Mesothelial cell of epicardium (in vitro differentiated cells): Measurements from ENCODE around the gene GCNT3. TPM values are rescaled to one million over a fixed set of nuclear protein-coding genes. Genes with fewer than 3 reads are reported as not detected.

Experiments used
- DNase-seq, 2 experiments: peaks; one replicate each; pipeline ENCODE4 v3.0.0; 2021; ENCODE audit warnings: low spot score in 2 of 2; ENCODE audit not compliant: unreplicated experiment in 2 of 2
- H3K27ac Mint-ChIP-seq: 2 replicates; pipeline ENCODE4 v1.8.0; 2021; ENCODE audit warnings: mixed read lengths
- H3K27me3 Mint-ChIP-seq: 2 replicates; pipeline ENCODE4 v1.8.0; 2021; ENCODE audit warnings: low read depth, mixed read lengths
- H3K36me3 Mint-ChIP-seq: 2 replicates; pipeline ENCODE4 v1.8.0; 2021; ENCODE audit warnings: mixed read lengths
- H3K4me1 Mint-ChIP-seq: 2 replicates; pipeline ENCODE4 v1.8.0; 2021; ENCODE audit warnings: mixed read lengths
- H3K4me3 Mint-ChIP-seq: 2 replicates; pipeline ENCODE4 v1.8.0; 2021; ENCODE audit warnings: mild to moderate bottlenecking, moderate library complexity, mixed read lengths
- H3K9me3 Mint-ChIP-seq: 2 replicates; pipeline ENCODE4 v1.8.0; 2021; ENCODE audit warnings: mixed read lengths
- CTCF ChIP-seq: fragments of 200-600 bp; sonication (generic); IDR thresholded peaks from one replicate; pipeline ENCODE4 v1.5.0; 2021; ENCODE audit warnings: antibody characterized with exemption; ENCODE audit not compliant: unreplicated experiment
- total RNA-seq: library from RNA; stranded (reverse); gene quantifications from 3 replicates; pipeline ENCODE4 v1.2.1, GENCODE V29; 2021

Gene GCNT3
- total RNA-seq, 1 donor from 2014 or later, result not detected

DNA sequence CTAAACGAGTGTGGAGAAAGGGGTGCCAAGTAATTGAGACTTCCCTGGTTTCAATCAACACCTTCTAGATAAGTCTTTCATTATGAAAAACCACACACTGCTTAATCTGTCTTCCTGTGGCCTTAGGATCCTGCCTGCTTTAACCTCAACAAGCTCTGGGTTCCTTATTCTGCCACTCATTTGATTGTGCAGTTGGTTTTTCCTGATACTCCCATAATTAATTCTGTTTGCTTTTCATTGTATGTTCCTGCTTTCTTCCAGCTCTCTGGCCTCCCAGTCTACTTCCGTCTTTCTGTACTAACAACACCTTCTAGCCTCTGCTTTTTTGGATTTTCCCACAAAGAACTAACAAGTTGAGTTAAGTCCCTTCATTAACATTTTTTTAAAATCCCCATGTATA, 20.2 kb upstream of the GCNT3 start:
- Mint-ChIP-seq H3K27me3 (no peaks in the 10 kb centered on the region), H3K36me3 (no peaks in the 10 kb centered on the region), H3K27ac (no peak overlapping the region), H3K4me3 (no peak overlapping the region), H3K4me1 (peaks cover 9% of the 10 kb centered on the region), H3K9me3 (no peaks in the 10 kb centered on the region)
- DNase-seq, result no peak
- no peak for TF ChIP-seq CTCF

DNA sequence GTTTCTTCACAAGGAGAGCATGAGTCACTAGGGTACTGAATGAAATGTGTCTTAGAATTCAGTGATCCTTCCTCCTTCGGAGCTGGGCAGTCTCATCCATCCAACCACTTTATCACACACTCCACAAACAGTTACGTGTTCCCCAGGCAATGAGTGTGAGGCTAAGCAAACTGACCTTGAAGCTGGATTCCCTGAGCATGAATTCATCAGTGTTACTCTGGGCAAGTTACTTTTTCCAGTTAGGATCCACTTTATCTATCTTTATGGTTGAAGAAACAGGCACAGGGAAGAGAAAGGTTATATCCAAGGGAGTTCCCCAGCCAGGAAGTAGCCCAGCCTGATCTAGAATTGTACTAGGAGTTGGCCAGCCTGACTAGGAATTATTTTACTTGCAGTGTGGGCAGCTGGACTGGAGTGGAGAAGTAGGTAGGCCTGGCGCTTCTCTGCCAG, 17.1 kb upstream of the GCNT3 start:
- no peak overlapping the region for H3K4me3 Mint-ChIP-seq
- H3K4me1 Mint-ChIP-seq, result no peaks in the 10 kb centered on the region

DNA sequence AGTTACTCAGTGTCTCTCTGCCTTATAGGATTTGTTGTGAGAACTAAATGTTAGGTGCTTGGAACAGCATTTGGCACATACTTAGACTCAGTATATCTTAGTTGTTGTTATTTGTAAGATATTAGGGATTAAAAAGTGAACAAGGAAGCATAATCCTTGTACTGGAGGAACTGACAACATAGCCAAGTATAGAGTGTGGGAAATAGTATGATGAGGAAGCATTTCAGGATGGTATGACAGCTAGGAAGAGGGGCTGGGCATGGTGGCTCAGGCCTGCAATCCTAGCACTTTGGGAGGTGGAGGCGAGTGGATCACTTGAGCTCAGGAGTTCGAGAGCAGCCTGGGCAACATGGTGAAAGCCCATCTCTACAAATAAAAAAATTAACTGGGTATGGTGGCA, 16.6 kb upstream of the GCNT3 start:
- DNase-seq, result no peak
- no peak overlapping the region for H3K4me3 Mint-ChIP-seq
- no peak overlapping the region for H3K27ac Mint-ChIP-seq
- no peaks in the 10 kb centered on the region for H3K27me3 Mint-ChIP-seq
- H3K4me1 Mint-ChIP-seq, result no peaks in the 10 kb centered on the region
- TF ChIP-seq CTCF, result no peak
- H3K36me3 Mint-ChIP-seq, result no peaks in the 10 kb centered on the region
- H3K9me3 Mint-ChIP-seq, result peaks cover 2% of the 10 kb centered on the region

More for the DNA sequence above, 17.1 kb upstream of the GCNT3 start:
- no peak for TF ChIP-seq CTCF
- Mint-ChIP-seq H3K36me3 (no peaks in the 10 kb centered on the region), H3K9me3 (no peaks in the 10 kb centered on the region), H3K27me3 (no peaks in the 10 kb centered on the region), H3K27ac (no peak overlapping the region)
- DNase-seq, result no peak

DNA sequence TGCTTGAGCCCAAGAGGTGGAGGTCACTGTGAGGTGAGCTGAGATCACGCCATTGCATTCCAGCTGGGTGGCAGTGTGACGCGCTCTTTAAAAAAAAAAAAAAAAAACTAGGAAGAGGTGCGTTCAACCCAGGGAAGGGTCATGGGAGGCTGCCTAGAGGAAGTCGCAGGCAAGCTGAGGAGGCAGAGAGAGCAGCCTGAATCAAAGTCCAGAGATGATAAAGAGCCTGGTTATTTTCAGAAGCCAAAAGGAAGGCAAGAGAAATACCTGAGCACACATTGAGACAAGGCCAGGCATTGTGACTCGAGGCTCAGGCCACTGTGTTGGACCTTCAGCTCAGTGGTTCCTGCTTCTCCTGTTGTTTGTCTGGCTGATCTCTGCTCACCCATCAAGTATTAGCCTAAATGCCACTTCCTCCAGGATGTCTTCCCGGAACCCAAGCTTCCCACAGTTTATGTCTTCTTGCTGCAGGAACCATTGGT, 16.1 kb upstream of the GCNT3 start:
- Mint-ChIP-seq H3K36me3 (no peaks in the 10 kb centered on the region), H3K27ac (no peak overlapping the region), H3K9me3 (peaks cover 4% of the 10 kb centered on the region), H3K4me1 (no peaks in the 10 kb centered on the region), H3K27me3 (no peaks in the 10 kb centered on the region), H3K4me3 (no peak overlapping the region)
- no peak for DNase-seq
- no peak for TF ChIP-seq CTCF

- no peaks in the 10 kb centered on the region for H3K36me3 Mint-ChIP-seq
- H3K4me1 Mint-ChIP-seq, result no peaks in the 10 kb centered on the region
- no peak for DNase-seq
- H3K27ac Mint-ChIP-seq, result no peak overlapping the region
- H3K4me3 Mint-ChIP-seq, result no peak overlapping the region
- TF ChIP-seq CTCF, result no peak
- no peaks in the 10 kb centered on the region for H3K27me3 Mint-ChIP-seq
- peaks cover 11% of the 10 kb centered on the region for H3K9me3 Mint-ChIP-seq
Measured at GRCh38 chr15:59596640-59597039, 14.9 kb upstream of the GCNT3 start.

DNA sequence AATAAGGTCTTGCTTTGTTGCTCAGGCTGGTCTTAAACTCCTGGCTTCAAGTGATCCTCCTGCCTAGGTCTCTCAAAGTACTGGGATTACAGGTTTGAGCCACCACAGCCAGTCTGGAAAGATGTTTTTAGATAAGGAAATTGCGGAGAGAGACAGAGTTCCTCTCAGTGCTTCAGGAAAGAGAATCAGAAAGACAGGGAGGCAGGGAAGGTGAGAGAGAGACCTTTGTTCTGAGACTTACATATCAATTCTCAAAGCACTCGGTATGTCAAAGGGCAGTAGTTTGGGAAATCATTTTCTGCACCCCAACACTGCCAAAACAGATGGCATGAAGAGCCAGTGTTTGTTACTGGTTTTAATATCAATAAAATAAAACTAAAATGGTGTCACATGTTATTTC, 13.1 kb upstream of the GCNT3 start:
- Mint-ChIP-seq H3K27me3 (no peaks in the 10 kb centered on the region), H3K27ac (no peak overlapping the region), H3K4me3 (no peak overlapping the region), H3K9me3 (peaks cover 23% of the 10 kb centered on the region), H3K36me3 (no peaks in the 10 kb centered on the region), H3K4me1 (no peaks in the 10 kb centered on the region)
- no peak for DNase-seq
- no peak for TF ChIP-seq CTCF
